HepG2 (cell line): ENCODE results near the gene LSM10. TPM values are rescaled to one million over a fixed set of nuclear protein-coding genes. Genes with fewer than 3 reads are reported as not detected.

Experiments used
- ATAC-seq: fragments of 200-7000 bp; cut with Tn5 transposase; 3 replicates; pipeline ENCODE4 v1.9.1; 2020; ENCODE audit warnings: mild to moderate bottlenecking, moderate library complexity
- BruUV-seq: library from RNA; stranded (reverse); fragments of 400-500 nt; replicated peaks from 2 replicates; lab custom pipeline; 2021; lab: Mats Ljungman, UMichigan
- CTCF ChIA-PET: fragments of 300-600 bp; formaldehyde crosslinking; extraction: SDS; loops from one replicate; lab custom pipeline; 2021; ENCODE audit warnings: low total read pairs, inconsistent platforms, low intra/inter-chr PET ratio; lab: Yijun Ruan, JAX
- POLR2A ChIA-PET: fragments of 350-600 bp; sonication (Branson Sonifier 250); formaldehyde crosslinking; loops from one replicate; lab custom pipeline; 2020; ENCODE audit warnings: antibody characterized with exemption, inconsistent platforms; lab: Yijun Ruan, JAX
- DNase-seq: peaks from one replicate; pipeline ENCODE4 v3.0.0-alpha.2; 2015; ENCODE audit warnings: low spot score
- FAIRE-seq: peaks from 3 replicates; lab custom pipeline; 2011; peaks lifted over from hg19 to GRCh38; lab: Jason Lieb, UNC
- H2AFZ ChIP-seq: one replicate; pipeline ENCODE4 v1.6.1; 2011; ENCODE audit warnings: low read length, inconsistent platforms
- H3K27ac ChIP-seq: fragments of 300-600 bp; 3 replicates; pipeline ENCODE4 v1.8.0; 2011; ENCODE audit warnings: mixed run types, mild to moderate bottlenecking, mixed read lengths, low read length, inconsistent platforms; ENCODE audit not compliant: insufficient read depth; ENCODE audit errors: extremely low read length
- H3K27me3 ChIP-seq, 2 experiments: fragments of 200-600 bp in 1 of 2; 2 replicates in 1 of 2; 3 replicates in 1 of 2; pipeline versions ENCODE4 v1.6.0 to v1.8.0; 2011; ENCODE audit warnings: low read length in 2 of 2, mild to moderate bottlenecking in 2 of 2, moderate library complexity in 2 of 2, inconsistent platforms in 1 of 2; ENCODE audit not compliant: insufficient read depth in 2 of 2, control insufficient read depth in 1 of 2
- H3K36me3 ChIP-seq, 2 experiments: fragments of 200-600 bp in 1 of 2; replicated peaks in 1 of 2; 2 replicates in 1 of 2; 3 replicates in 1 of 2; pipeline versions ENCODE4 v1.5.1 to v1.8.0; 2011; ENCODE audit warnings: low read length in 2 of 2, inconsistent platforms in 1 of 2; ENCODE audit not compliant: insufficient read depth in 2 of 2, control insufficient read depth in 1 of 2
- H3K4me1 ChIP-seq: 2 replicates; pipeline ENCODE4 v1.5.1; 2012; ENCODE audit warnings: low read length, inconsistent platforms; ENCODE audit not compliant: insufficient read depth
- H3K4me2 ChIP-seq: 2 replicates; pipeline ENCODE4 v1.6.0; 2011; ENCODE audit warnings: low read depth, low read length, inconsistent platforms
- H3K4me3 ChIP-seq, 3 experiments: fragments of 200-600 bp in 1 of 3; sonication (generic), shearing (Covaris generic) in 1 of 3; replicated peaks in 1 of 3; 2 replicates each; pipeline ENCODE4 v1.5.1; 2011 to 2016; ENCODE audit warnings: low read length in 3 of 3, inconsistent platforms in 2 of 3, low read depth in 2 of 3, mild to moderate bottlenecking in 2 of 3, control low read depth in 1 of 3, mixed read lengths in 1 of 3; ENCODE audit not compliant: insufficient read depth in 1 of 3
- H3K79me2 ChIP-seq: one replicate; pipeline ENCODE4 v1.6.1; 2011; ENCODE audit warnings: low read length, inconsistent platforms; ENCODE audit not compliant: insufficient read depth
- H3K9ac ChIP-seq: 2 replicates; pipeline ENCODE4 v1.6.0; 2011; ENCODE audit warnings: mild to moderate bottlenecking, low read depth, low read length, inconsistent platforms; ENCODE audit not compliant: insufficient read depth
- H3K9me3 ChIP-seq: 2 replicates; pipeline ENCODE4 v1.5.1; 2012; ENCODE audit warnings: mild to moderate bottlenecking, low read length
- H4K20me1 ChIP-seq: 2 replicates; pipeline ENCODE4 v1.6.0; 2011; ENCODE audit warnings: inconsistent platforms, mild to moderate bottlenecking, low read length, moderate library complexity; ENCODE audit not compliant: insufficient read depth
- ELF4 ChIP-seq: sonication (generic); formaldehyde crosslinking; IDR thresholded peaks from 2 replicates; pipeline ENCODE4 v1.5.0; 2020; ENCODE audit warnings: missing genetic modification reagents, mild to moderate bottlenecking, moderate library complexity, borderline replicate concordance
- KDM2A ChIP-seq: sonication (generic); formaldehyde crosslinking; IDR thresholded peaks from 2 replicates; pipeline ENCODE4 v1.4.0; 2020; ENCODE audit warnings: low read depth, missing genetic modification reagents, borderline replicate concordance
- POLR2AphosphoS2 ChIP-seq: IDR thresholded peaks from 2 replicates; pipeline ENCODE4 v1.6.1; 2011; ENCODE audit warnings: low read depth, low read length, improper control_type of control experiment
- PPARG ChIP-seq: conservative IDR thresholded peaks from 2 replicates; pipeline ENCODE4 v1.6.1; 2016; ENCODE audit warnings: missing biosample characterization, missing genetic modification reagents
- WGBS: methylation state at CpG from one replicate; pipeline ENCODE4 v1.1.6; 2017; ENCODE audit warnings: low lambda C conversion rate; 5-methylcytosine and 5-hydroxymethylcytosine counted together
- in situ Hi-C: cut with HindIII; loops from 2 replicates; pipeline ENCODE4 v1.10.0; 2017; ENCODE audit warnings: low pct_unique_long_range_greater_than_20kb; ENCODE audit not compliant: extremely low pct_ligation_motif_present
- intact Hi-C: fragments of 100-400 bp; cut with micrococcal nuclease; formaldehyde crosslinking; loops from one replicate; pipeline ENCODE4 v1.10.0; 2022; ENCODE audit not compliant: unreplicated experiment
- polyA plus RNA-seq, 8 experiments: library from polyadenylated mRNA; depleted of rRNA in 3 of 8; stranded (reverse) in 7 of 8; unstranded in 1 of 8; fragments of >200 nt; fragmentation: Illumina TruSeq in 4 of 8; extraction: Trizol in 4 of 8; gene quantifications; 2 replicates each; pipeline versions ENCODE4 v1.2.1 to v1.2.3, GENCODE V29; 2011 to 2016; ENCODE audit warnings: low read depth in 4 of 8, missing spikeins in 1 of 8, mixed read lengths in 1 of 8; ENCODE audit not compliant: insufficient read depth in 1 of 8
- total RNA-seq, 5 experiments: library from RNA; depleted of rRNA; stranded (reverse); fragments of >200 nt; fragmentation: Illumina TruSeq; extraction: Trizol; gene quantifications; 2 replicates each; pipeline ENCODE4 v1.2.3, GENCODE V29; 2016; ENCODE audit warnings: low read depth in 1 of 5
- TF ChIP-seq, protein P1 (sequence below): sonication (generic); formaldehyde crosslinking; IDR thresholded peaks from 2 replicates; pipeline ENCODE4 v1.8.0; 2022; ENCODE audit warnings: mild to moderate bottlenecking, missing genetic modification reagents
- TF ChIP-seq, protein P2 (sequence below): sonication (generic); formaldehyde crosslinking; IDR thresholded peaks from 2 replicates; pipeline ENCODE4 v1.4.0; 2020; ENCODE audit warnings: missing genetic modification reagents, mild to moderate bottlenecking, borderline replicate concordance
- TF ChIP-seq, protein P3 (sequence below): sonication (generic); formaldehyde crosslinking; IDR thresholded peaks from 2 replicates; pipeline ENCODE4 v1.4.0; 2020; ENCODE audit warnings: mild to moderate bottlenecking, missing genetic modification reagents, borderline replicate concordance
- TF ChIP-seq, protein P4 (sequence below): sonication (generic); formaldehyde crosslinking; IDR thresholded peaks from 2 replicates; pipeline ENCODE4 v1.8.1; 2023; ENCODE audit warnings: mild to moderate bottlenecking, missing genetic modification reagents
- TF ChIP-seq, protein P5 (sequence below): sonication (generic); formaldehyde crosslinking; IDR thresholded peaks from 2 replicates; pipeline ENCODE4 v1.5.0; 2020; ENCODE audit warnings: missing genetic modification reagents, mild to moderate bottlenecking, borderline replicate concordance

Gene LSM10
- total and polyA plus RNA-seq, 2 of the 13 experiments (the other 11 are each of a cell fraction or from before 2014, with no cell fraction given) = 14.0 to 52.0 TPM

DNA sequence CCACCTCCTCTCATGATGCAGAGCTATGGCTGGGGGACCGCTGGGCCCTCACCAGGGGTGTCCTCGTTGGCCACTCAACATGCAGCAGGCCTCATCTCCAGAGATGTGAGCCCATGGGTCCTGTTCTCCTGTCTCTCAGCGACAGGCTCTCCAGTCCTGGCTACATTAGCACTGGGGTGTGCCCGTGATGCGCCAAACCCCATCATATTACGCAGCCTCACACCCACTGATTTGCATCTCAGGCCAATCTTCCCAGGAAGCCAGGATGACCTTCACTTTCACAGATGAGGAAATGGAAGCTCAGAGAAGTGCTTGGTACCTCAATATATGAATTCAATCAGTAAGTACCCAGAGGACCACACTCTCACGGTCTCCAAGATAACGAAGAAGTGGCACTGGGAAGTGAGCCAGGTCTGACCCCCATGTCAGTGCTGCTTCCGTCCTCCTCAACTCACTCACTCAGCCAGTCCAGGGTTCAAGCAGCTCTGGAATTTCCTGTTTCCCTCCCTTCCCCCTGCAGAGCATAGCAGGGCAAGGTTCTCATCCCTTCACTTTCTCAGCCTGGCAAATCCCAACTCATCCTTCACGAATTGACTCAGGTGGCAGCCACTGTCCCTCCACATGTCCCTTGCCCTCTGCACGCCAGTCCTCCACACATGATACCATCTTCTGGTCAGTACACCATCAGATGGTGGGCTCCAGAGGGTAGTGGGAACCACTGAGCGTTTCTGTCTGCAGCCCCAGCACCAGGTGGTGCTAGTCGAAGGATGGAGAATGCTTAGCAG, 45.4 kb downstream of the LSM10 start:
- no peak overlapping the region for H2AFZ ChIP-seq
- no peaks in the 10 kb centered on the region for H3K27me3 ChIP-seq
- H4K20me1 ChIP-seq = no peaks in the 10 kb centered on the region
- ChIA-PET POLR2A (no interaction called here), CTCF (no interaction called here)
- in situ Hi-C loops (no loop called here), intact Hi-C loops (no loop called here)
- 66% methylated on average over 7 of the region's 13 CpGs for WGBS
- peak; percentile 65 for ATAC-seq
- H3K4me1 ChIP-seq = peaks cover 50% of the 10 kb centered on the region
- no TSS peak for BruUV-seq
- peaks cover 31 to 64% of the 10 kb centered on the region in 2 experiments for H3K36me3 ChIP-seq
- H3K4me2 ChIP-seq = peak overlapping the region; percentile 53
- FAIRE-seq = peak; percentile 64
- H3K79me2 ChIP-seq = no peaks in the 10 kb centered on the region
- DNase-seq = peak; percentile 53
- H3K9ac ChIP-seq = 0 out of 2 replicates have a peak overlapping the region, but pooled peaks have one; percentile 12
- H3K4me3 ChIP-seq = peak overlapping the region in 1 of 3 experiments; percentile 19; a peak in 1 of 6 replicates
- no peaks in the 10 kb centered on the region for H3K9me3 ChIP-seq
- H3K27ac ChIP-seq = peak overlapping the region; percentile 50
- TF ChIP-seq, protein P1, sequence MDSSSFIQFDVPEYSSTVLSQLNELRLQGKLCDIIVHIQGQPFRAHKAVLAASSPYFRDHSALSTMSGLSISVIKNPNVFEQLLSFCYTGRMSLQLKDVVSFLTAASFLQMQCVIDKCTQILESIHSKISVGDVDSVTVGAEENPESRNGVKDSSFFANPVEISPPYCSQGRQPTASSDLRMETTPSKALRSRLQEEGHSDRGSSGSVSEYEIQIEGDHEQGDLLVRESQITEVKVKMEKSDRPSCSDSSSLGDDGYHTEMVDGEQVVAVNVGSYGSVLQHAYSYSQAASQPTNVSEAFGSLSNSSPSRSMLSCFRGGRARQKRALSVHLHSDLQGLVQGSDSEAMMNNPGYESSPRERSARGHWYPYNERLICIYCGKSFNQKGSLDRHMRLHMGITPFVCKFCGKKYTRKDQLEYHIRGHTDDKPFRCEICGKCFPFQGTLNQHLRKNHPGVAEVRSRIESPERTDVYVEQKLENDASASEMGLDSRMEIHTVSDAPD = no peak
- TF ChIP-seq, protein P2, sequence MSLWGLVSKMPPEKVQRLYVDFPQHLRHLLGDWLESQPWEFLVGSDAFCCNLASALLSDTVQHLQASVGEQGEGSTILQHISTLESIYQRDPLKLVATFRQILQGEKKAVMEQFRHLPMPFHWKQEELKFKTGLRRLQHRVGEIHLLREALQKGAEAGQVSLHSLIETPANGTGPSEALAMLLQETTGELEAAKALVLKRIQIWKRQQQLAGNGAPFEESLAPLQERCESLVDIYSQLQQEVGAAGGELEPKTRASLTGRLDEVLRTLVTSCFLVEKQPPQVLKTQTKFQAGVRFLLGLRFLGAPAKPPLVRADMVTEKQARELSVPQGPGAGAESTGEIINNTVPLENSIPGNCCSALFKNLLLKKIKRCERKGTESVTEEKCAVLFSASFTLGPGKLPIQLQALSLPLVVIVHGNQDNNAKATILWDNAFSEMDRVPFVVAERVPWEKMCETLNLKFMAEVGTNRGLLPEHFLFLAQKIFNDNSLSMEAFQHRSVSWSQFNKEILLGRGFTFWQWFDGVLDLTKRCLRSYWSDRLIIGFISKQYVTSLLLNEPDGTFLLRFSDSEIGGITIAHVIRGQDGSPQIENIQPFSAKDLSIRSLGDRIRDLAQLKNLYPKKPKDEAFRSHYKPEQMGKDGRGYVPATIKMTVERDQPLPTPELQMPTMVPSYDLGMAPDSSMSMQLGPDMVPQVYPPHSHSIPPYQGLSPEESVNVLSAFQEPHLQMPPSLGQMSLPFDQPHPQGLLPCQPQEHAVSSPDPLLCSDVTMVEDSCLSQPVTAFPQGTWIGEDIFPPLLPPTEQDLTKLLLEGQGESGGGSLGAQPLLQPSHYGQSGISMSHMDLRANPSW (CRISPR knock-in tag) = no peak
- TF ChIP-seq, protein P3, sequence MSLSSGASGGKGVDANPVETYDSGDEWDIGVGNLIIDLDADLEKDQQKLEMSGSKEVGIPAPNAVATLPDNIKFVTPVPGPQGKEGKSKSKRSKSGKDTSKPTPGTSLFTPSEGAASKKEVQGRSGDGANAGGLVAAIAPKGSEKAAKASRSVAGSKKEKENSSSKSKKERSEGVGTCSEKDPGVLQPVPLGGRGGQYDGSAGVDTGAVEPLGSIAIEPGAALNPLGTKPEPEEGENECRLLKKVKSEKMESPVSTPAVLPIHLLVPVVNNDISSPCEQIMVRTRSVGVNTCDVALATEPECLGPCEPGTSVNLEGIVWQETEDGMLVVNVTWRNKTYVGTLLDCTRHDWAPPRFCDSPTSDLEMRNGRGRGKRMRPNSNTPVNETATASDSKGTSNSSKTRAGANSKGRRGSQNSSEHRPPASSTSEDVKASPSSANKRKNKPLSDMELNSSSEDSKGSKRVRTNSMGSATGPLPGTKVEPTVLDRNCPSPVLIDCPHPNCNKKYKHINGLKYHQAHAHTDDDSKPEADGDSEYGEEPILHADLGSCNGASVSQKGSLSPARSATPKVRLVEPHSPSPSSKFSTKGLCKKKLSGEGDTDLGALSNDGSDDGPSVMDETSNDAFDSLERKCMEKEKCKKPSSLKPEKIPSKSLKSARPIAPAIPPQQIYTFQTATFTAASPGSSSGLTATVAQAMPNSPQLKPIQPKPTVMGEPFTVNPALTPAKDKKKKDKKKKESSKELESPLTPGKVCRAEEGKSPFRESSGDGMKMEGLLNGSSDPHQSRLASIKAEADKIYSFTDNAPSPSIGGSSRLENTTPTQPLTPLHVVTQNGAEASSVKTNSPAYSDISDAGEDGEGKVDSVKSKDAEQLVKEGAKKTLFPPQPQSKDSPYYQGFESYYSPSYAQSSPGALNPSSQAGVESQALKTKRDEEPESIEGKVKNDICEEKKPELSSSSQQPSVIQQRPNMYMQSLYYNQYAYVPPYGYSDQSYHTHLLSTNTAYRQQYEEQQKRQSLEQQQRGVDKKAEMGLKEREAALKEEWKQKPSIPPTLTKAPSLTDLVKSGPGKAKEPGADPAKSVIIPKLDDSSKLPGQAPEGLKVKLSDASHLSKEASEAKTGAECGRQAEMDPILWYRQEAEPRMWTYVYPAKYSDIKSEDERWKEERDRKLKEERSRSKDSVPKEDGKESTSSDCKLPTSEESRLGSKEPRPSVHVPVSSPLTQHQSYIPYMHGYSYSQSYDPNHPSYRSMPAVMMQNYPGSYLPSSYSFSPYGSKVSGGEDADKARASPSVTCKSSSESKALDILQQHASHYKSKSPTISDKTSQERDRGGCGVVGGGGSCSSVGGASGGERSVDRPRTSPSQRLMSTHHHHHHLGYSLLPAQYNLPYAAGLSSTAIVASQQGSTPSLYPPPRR = 0 out of 2 replicates have a peak, but pooled peaks have one; percentile 25
- TF ChIP-seq POLR2AphosphoS2 = no peak
- TF ChIP-seq ELF4 (CRISPR knock-in tag) = no peak
- TF ChIP-seq PPARG = 0 out of 2 replicates have a peak, but pooled peaks have one; percentile 31
- 0 out of 2 replicates have a peak, but pooled peaks have one; percentile 44 for TF ChIP-seq KDM2A
- TF ChIP-seq, protein P4, sequence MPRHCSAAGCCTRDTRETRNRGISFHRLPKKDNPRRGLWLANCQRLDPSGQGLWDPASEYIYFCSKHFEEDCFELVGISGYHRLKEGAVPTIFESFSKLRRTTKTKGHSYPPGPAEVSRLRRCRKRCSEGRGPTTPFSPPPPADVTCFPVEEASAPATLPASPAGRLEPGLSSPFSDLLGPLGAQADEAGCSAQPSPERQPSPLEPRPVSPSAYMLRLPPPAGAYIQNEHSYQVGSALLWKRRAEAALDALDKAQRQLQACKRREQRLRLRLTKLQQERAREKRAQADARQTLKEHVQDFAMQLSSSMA = no peak
- TF ChIP-seq, protein P5, sequence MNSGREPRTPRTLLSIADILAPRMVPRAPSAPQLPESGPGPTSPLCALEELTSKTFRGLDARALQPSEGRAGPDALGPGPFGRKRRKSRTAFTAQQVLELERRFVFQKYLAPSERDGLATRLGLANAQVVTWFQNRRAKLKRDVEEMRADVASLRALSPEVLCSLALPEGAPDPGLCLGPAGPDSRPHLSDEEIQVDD (CRISPR knock-in tag) = no peak
